Breast epithelium (tissue), 4 donors: ENCODE results near the gene LPAR4. TPM values are rescaled to one million over a fixed set of nuclear protein-coding genes. Genes with fewer than 3 reads are reported as not detected.

Experiments used
- DNase-seq, 2 donors: peaks; one replicate each; pipeline ENCODE4 v3.0.0-alpha.2; 2019; ENCODE audit warnings: low spot score in 2 of 2
- H3K27ac ChIP-seq, 2 donors: fragments of 200-600 bp; sonication (generic) in 1 of 2; one replicate each; pipeline ENCODE4 v1.5.1; 2016 to 2019; ENCODE audit warnings: mild to moderate bottlenecking in 1 of 2
- H3K27me3 ChIP-seq, 2 donors: fragments of 200-600 bp; sonication (generic) in 1 of 2; one replicate each; pipeline versions ENCODE4 v1.5.1 to v1.6.0; 2017 to 2019; ENCODE audit warnings: control low read depth in 1 of 2, mild to moderate bottlenecking in 1 of 2
- H3K36me3 ChIP-seq: fragments of 200-600 bp; one replicate; pipeline ENCODE4 v1.5.1; 2019
- H3K4me1 ChIP-seq, 2 donors: fragments of 200-600 bp; sonication (generic); one replicate each; pipeline ENCODE4 v1.5.1; 2016 to 2019; ENCODE audit warnings: control low read depth in 1 of 2
- H3K4me3 ChIP-seq, 3 donors: fragments of 200-600 bp; sonication (generic); 1 replicate in 2 of 3; 2 replicates in 1 of 3; pipeline ENCODE4 v1.5.1; 2016 to 2019; ENCODE audit warnings: mild to moderate bottlenecking in 3 of 3, moderate library complexity in 2 of 3
- H3K9me3 ChIP-seq, 2 donors: fragments of 200-600 bp; sonication (generic) in 1 of 2; one replicate each; pipeline ENCODE4 v1.5.1; 2016 to 2019; ENCODE audit warnings: control low read depth in 1 of 2
- POLR2A ChIP-seq: fragments of 450-650 bp; IDR thresholded peaks from one replicate; pipeline ENCODE4 v1.6.1; 2016; ENCODE audit warnings: antibody characterized with exemption, mild to moderate bottlenecking, moderate library complexity
- POLR2AphosphoS5 ChIP-seq, 3 donors: sonication (generic); formaldehyde crosslinking; IDR thresholded peaks; one replicate each; pipeline ENCODE4 v1.6.1; 2017; ENCODE audit warnings: antibody characterized with exemption in 3 of 3
- intact Hi-C: fragments of 100-400 bp; cut with DNase I; formaldehyde crosslinking; loops from one replicate; pipeline ENCODE4 v1.15.1; 2023; ENCODE audit warnings: low total_unique reads
- total RNA-seq, 3 donors: library from RNA; depleted of rRNA; stranded (reverse); fragments of >200 nt; gene quantifications; one replicate each; pipeline ENCODE4 v1.1.0, GENCODE V29; 2016
- TF ChIP-seq, protein P1 (sequence below), 3 donors: fragments of 450-650 bp; IDR thresholded peaks; one replicate each; pipeline ENCODE4 v1.5.1; 2016 to 2017; ENCODE audit warnings: antibody characterized with exemption in 3 of 3, mild to moderate bottlenecking in 3 of 3, moderate library complexity in 3 of 3

LPAR4 gene
- total RNA-seq, 3 donors from 2014 or later: 0.32 to 0.98 (median 0.59) TPM

- intact Hi-C loops: no loop called here
- Histone ChIP-seq H3K4me3 (no peak overlapping the region), H3K9me3 (no peaks in the 10 kb centered on the region), H3K27ac (no peak overlapping the region), H3K27me3 (peaks cover 0 to 23% of the 10 kb centered on the region in 2 donors), H3K4me1 (no peaks in the 10 kb centered on the region), H3K36me3 (no peaks in the 10 kb centered on the region)
- TF ChIP-seq POLR2AphosphoS5 (IDR thresholded peaks at IDR 0.05) (no peak), POLR2A (no peak)
- TF ChIP-seq, protein P1, sequence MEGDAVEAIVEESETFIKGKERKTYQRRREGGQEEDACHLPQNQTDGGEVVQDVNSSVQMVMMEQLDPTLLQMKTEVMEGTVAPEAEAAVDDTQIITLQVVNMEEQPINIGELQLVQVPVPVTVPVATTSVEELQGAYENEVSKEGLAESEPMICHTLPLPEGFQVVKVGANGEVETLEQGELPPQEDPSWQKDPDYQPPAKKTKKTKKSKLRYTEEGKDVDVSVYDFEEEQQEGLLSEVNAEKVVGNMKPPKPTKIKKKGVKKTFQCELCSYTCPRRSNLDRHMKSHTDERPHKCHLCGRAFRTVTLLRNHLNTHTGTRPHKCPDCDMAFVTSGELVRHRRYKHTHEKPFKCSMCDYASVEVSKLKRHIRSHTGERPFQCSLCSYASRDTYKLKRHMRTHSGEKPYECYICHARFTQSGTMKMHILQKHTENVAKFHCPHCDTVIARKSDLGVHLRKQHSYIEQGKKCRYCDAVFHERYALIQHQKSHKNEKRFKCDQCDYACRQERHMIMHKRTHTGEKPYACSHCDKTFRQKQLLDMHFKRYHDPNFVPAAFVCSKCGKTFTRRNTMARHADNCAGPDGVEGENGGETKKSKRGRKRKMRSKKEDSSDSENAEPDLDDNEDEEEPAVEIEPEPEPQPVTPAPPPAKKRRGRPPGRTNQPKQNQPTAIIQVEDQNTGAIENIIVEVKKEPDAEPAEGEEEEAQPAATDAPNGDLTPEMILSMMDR (IDR thresholded peaks at IDR 0.05): no peak
- no peak for DNase-seq
Observed at GRCh38 chrX:78712336-78712735, 35.2 kb upstream of the LPAR4 start.

DNA sequence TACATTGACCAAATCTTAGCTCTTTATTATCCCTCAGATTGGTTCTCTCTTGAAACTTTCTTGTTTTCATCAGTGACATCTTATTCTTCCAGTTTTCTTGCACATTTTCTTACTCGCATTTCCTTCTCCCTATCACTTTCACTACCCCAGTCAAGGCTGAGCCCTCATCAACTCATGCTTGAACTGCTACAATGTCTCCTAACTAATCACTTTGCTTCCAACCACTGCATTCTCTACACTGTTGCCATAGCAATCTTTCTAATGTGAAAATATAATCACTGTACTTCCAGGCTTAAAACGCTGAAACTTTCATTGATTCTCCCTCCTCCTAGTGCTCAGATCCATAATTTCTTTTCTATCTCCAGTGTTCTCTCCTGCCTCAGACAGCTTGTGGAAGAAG is 22.2 kb upstream of the LPAR4 start:
- Histone ChIP-seq H3K4me3 (no peak overlapping the region), H3K36me3 (no peaks in the 10 kb centered on the region), H3K27ac (no peak overlapping the region), H3K27me3 (peaks cover 0 to 14% of the 10 kb centered on the region in 2 donors), H3K9me3 (peaks cover 0 to 14% of the 10 kb centered on the region in 2 donors), H3K4me1 (no peaks in the 10 kb centered on the region)
- intact Hi-C loops: no loop called here
- TF ChIP-seq POLR2A (no peak), POLR2AphosphoS5 (IDR thresholded peaks at IDR 0.05) (no peak)
- TF ChIP-seq, protein P1 (IDR thresholded peaks at IDR 0.05): no peak
- DNase-seq: no peak

GRCh38 chrX:78746496-78746895 is 1.0 kb upstream of the LPAR4 start:
- intact Hi-C loops: no loop called here
- H3K4me3 ChIP-seq: no peak overlapping the region
- H3K4me1 ChIP-seq: no peaks in the 10 kb centered on the region
- no peaks in the 10 kb centered on the region for H3K36me3 ChIP-seq
- no peak for DNase-seq
- TF ChIP-seq POLR2A (no peak), POLR2AphosphoS5 (IDR thresholded peaks at IDR 0.05) (no peak)
- TF ChIP-seq, protein P1 (IDR thresholded peaks at IDR 0.05): no peak
- peaks cover 0 to 31% of the 10 kb centered on the region in 2 donors for H3K27me3 ChIP-seq
- no peak overlapping the region for H3K27ac ChIP-seq
- H3K9me3 ChIP-seq: no peaks in the 10 kb centered on the region

- peak overlapping the region; percentile 29 to 52 (median 31) for H3K4me3 ChIP-seq
- no peak overlapping the region for H3K27ac ChIP-seq
- intact Hi-C loops: no loop called here
- H3K4me1 ChIP-seq: no peaks in the 10 kb centered on the region
- no peak for DNase-seq
- H3K36me3 ChIP-seq: no peaks in the 10 kb centered on the region
- H3K9me3 ChIP-seq: no peaks in the 10 kb centered on the region
- TF ChIP-seq, protein P1 (IDR thresholded peaks at IDR 0.05): no peak
- TF ChIP-seq POLR2A (no peak), POLR2AphosphoS5 (IDR thresholded peaks at IDR 0.05) (no peak)
- peaks cover 0 to 31% of the 10 kb centered on the region in 2 donors for H3K27me3 ChIP-seq
Observed at GRCh38 chrX:78747971-78748370, 451 bp downstream of the LPAR4 start.

DNA sequence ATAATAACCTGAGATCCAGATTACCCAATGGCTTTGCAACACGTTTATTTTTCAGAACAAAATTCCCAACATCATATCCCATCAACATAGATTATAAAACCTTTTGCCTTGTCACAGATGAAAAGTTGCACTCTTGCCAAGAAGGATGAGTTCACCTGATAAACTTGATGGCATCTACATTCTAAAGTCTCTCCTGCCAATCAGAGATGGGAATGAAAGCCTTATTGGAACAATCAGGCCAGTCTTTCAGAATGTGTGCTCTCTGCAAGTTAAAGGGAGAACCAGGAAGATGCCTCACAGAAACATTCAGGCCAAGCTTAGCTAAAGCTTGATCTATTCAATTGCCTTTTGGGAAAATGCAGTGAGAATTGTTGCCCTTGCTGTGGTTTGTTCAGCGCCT is 1.3 kb downstream of the LPAR4 start:
- no peak overlapping the region for H3K27ac ChIP-seq
- no peaks in the 10 kb centered on the region for H3K36me3 ChIP-seq
- intact Hi-C loops: no loop called here
- no peaks in the 10 kb centered on the region for H3K9me3 ChIP-seq
- H3K4me1 ChIP-seq: no peaks in the 10 kb centered on the region
- no peak for TF ChIP-seq POLR2AphosphoS5 (IDR thresholded peaks at IDR 0.05)
- TF ChIP-seq POLR2A: no peak
- TF ChIP-seq, protein P1 (IDR thresholded peaks at IDR 0.05): no peak
- no peak overlapping the region for H3K4me3 ChIP-seq
- DNase-seq: no peak
- H3K27me3 ChIP-seq: peaks cover 0 to 31% of the 10 kb centered on the region in 2 donors
